ENCODE results near the gene SEBOX.

DNA sequence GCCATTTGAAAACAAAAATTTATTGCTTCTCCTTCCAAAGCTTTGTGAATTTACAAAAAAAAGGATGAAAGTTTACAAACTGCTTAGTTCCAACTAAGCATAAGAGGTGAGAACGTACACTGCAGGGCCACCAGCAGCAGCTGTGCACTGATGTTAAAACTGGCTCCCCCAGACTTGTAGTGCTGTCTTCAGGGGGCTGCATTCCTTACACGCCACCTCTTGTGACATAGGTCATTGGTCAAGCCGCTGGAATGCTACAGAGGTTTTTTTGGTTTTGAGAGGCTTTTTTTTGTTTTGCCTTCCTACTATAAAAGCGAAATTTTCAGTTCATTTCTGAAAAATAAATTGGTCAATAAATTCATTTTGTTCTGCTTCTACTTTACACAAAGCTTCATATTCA lies 36.7 kb downstream of the SEBOX start:
- TF ChIP-seq, protein P1, sequence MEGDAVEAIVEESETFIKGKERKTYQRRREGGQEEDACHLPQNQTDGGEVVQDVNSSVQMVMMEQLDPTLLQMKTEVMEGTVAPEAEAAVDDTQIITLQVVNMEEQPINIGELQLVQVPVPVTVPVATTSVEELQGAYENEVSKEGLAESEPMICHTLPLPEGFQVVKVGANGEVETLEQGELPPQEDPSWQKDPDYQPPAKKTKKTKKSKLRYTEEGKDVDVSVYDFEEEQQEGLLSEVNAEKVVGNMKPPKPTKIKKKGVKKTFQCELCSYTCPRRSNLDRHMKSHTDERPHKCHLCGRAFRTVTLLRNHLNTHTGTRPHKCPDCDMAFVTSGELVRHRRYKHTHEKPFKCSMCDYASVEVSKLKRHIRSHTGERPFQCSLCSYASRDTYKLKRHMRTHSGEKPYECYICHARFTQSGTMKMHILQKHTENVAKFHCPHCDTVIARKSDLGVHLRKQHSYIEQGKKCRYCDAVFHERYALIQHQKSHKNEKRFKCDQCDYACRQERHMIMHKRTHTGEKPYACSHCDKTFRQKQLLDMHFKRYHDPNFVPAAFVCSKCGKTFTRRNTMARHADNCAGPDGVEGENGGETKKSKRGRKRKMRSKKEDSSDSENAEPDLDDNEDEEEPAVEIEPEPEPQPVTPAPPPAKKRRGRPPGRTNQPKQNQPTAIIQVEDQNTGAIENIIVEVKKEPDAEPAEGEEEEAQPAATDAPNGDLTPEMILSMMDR (IDR thresholded peaks at IDR 0.05; ENCODE audit: insufficient read depth, low read depth, low read length) = no peak
- TF ChIP-seq EZH2 (IDR thresholded peaks at IDR 0.05; ENCODE audit: insufficient read depth, low read length) = no peak

Measured in astrocyte (in vitro differentiated cells and primary cell).